Loucy (cell line): ENCODE measurements around the gene TRIM26.

Source experiments
- H2AFZ ChIP-seq: fragments of 200-600 bp; sonication (generic); 2 replicates; pipeline ENCODE4 v1.6.0; 2016; ENCODE audit warnings: antibody characterized with exemption, mild to moderate bottlenecking, low read length, moderate library complexity
- H3F3A ChIP-seq: fragments of 200-600 bp; 2 replicates; pipeline ENCODE4 v1.6.0; 2016; ENCODE audit warnings: antibody characterized with exemption, low read depth, mild to moderate bottlenecking
- H3K27me3 ChIP-seq: fragments of 200-600 bp; sonication (generic); 2 replicates; pipeline ENCODE4 v1.6.1; 2014; ENCODE audit warnings: low read length, mild to moderate bottlenecking; ENCODE audit not compliant: insufficient read depth, poor library complexity, severe bottlenecking
- H3K36me3 ChIP-seq: fragments of 200-600 bp; sonication (generic); 2 replicates; pipeline ENCODE4 v1.6.1; 2016; ENCODE audit warnings: low read length; ENCODE audit not compliant: insufficient read depth
- H3K4me1 ChIP-seq: fragments of 200-600 bp; sonication (generic); 2 replicates; pipeline ENCODE4 v1.5.1; 2014; ENCODE audit warnings: low read length, mild to moderate bottlenecking; ENCODE audit not compliant: insufficient read depth, poor library complexity, severe bottlenecking
- H3K4me2 ChIP-seq: fragments of 200-600 bp; sonication (generic); 2 replicates; pipeline ENCODE4 v1.6.0; 2014; ENCODE audit warnings: antibody characterized with exemption, low read length, low read depth, mild to moderate bottlenecking; ENCODE audit not compliant: poor library complexity, severe bottlenecking
- H3K4me3 ChIP-seq: fragments of 200-600 bp; sonication (generic); 2 replicates; pipeline ENCODE4 v1.5.1; 2014; ENCODE audit warnings: low read length, mild to moderate bottlenecking, mixed read lengths; ENCODE audit not compliant: poor library complexity, severe bottlenecking
- H3K79me2 ChIP-seq: fragments of 200-600 bp; sonication (generic); 2 replicates; pipeline ENCODE4 v1.6.1; 2014; ENCODE audit warnings: low read length; ENCODE audit not compliant: insufficient read depth
- H3K9ac ChIP-seq: fragments of 200-600 bp; sonication (generic); 2 replicates; pipeline ENCODE4 v1.6.0; 2014; ENCODE audit warnings: mild to moderate bottlenecking, low read depth, low read length, moderate library complexity; ENCODE audit not compliant: poor library complexity, severe bottlenecking
- H3K9me2 ChIP-seq: fragments of 200-600 bp; sonication (generic); replicated peaks from 2 replicates; pipeline ENCODE4 v1.6.1; 2016; ENCODE audit warnings: low read depth, low read length, mixed read lengths
- H3K9me3 ChIP-seq: fragments of 200-600 bp; sonication (generic); 2 replicates; pipeline ENCODE4 v1.6.1; 2014; ENCODE audit warnings: mild to moderate bottlenecking, antibody characterized with exemption, low read length, low read depth; ENCODE audit not compliant: insufficient read depth
- H4K20me1 ChIP-seq: fragments of 200-600 bp; sonication (generic); 2 replicates; pipeline ENCODE4 v1.6.0; 2014; ENCODE audit warnings: antibody characterized with exemption, low read length, mild to moderate bottlenecking; ENCODE audit not compliant: insufficient read depth, poor library complexity, severe bottlenecking
- CTCF ChIP-seq: fragments of 200-600 bp; sonication (generic); conservative IDR thresholded peaks from 2 replicates; pipeline ENCODE4 v1.5.1; 2014; ENCODE audit warnings: mild to moderate bottlenecking, antibody characterized with exemption, low read length
- EZH2phosphoT487 ChIP-seq: fragments of 200-600 bp; IDR thresholded peaks from 2 replicates; pipeline ENCODE4 v1.6.1; 2018; ENCODE audit warnings: antibody characterized with exemption, mild to moderate bottlenecking, moderate library complexity, borderline replicate concordance

TRIM26 gene

GRCh38 chr6:30172681-30173080 is 40.5 kb downstream of the TRIM26 start:
- Histone ChIP-seq H3K9me2 (no peaks in the 10 kb centered on the region), H3K9me3 (no peaks in the 10 kb centered on the region), H3K27me3 (no peaks in the 10 kb centered on the region), H3K4me2 (no peak overlapping the region), H3F3A (no peaks in the 10 kb centered on the region), H3K4me3 (no peak overlapping the region), H4K20me1 (no peaks in the 10 kb centered on the region), H3K79me2 (no peaks in the 10 kb centered on the region), H3K4me1 (peaks cover 23% of the 10 kb centered on the region), H3K9ac (no peak overlapping the region), H3K36me3 (no peaks in the 10 kb centered on the region), H2AFZ (no peak overlapping the region)
- no peak for TF ChIP-seq CTCF
- TF ChIP-seq EZH2phosphoT487: no peak

GRCh38 chr6:30171677-30172471 is 41.3 kb downstream of the TRIM26 start:
- Histone ChIP-seq H3K9ac (no peak overlapping the region), H3K36me3 (no peaks in the 10 kb centered on the region), H3K4me1 (peaks cover 30% of the 10 kb centered on the region), H3K4me3 (no peak overlapping the region), H3F3A (peaks cover 1% of the 10 kb centered on the region; the same call in 1 of the 2 replicates), H3K9me2 (no peaks in the 10 kb centered on the region), H3K4me2 (no peak overlapping the region), H2AFZ (no peak overlapping the region), H3K27me3 (no peaks in the 10 kb centered on the region), H3K79me2 (no peaks in the 10 kb centered on the region), H3K9me3 (no peaks in the 10 kb centered on the region), H4K20me1 (no peaks in the 10 kb centered on the region)
- TF ChIP-seq CTCF: no peak
- TF ChIP-seq EZH2phosphoT487: no peak

- Histone ChIP-seq H3K27me3 (no peaks in the 10 kb centered on the region), H2AFZ (peak overlapping the region; percentile 87), H3K4me3 (peak overlapping the region; percentile 8), H3K9me3 (no peaks in the 10 kb centered on the region), H3K9me2 (no peaks in the 10 kb centered on the region), H3F3A (peaks cover 3% of the 10 kb centered on the region; the same call in 1 of the 2 replicates), H3K4me2 (peak overlapping the region; percentile 34), H4K20me1 (no peaks in the 10 kb centered on the region), H3K9ac (peak overlapping the region; percentile 65), H3K4me1 (peaks cover 37% of the 10 kb centered on the region), H3K36me3 (no peaks in the 10 kb centered on the region), H3K79me2 (no peaks in the 10 kb centered on the region)
- TF ChIP-seq CTCF: peak; percentile 91
- TF ChIP-seq EZH2phosphoT487: no peak
Measured at GRCh38 chr6:30169658-30170614, 43.3 kb downstream of the TRIM26 start.
